Activated CD4-positive, alpha-beta T cell treated with anti-CD3 and anti-CD28 coated beads, Interleukin-2, amount 10 ng/mL, durations not matched to agents 24 days and 14 days (primary cell): ENCODE data around the gene HPN. TPM values are rescaled to one million over a fixed set of nuclear protein-coding genes. Genes with fewer than 3 reads are reported as not detected.

Experiments used
- total RNA-seq: library from RNA; stranded (reverse); gene quantifications from 2 replicates; pipeline ENCODE4 v1.2.3, GENCODE V29; 2022

The HPN gene
- total RNA-seq, 1 donor from 2014 or later = 0.09 TPM

Other genes starting within 250 kb of the HPN start
- 3.6 and 4.4 TPM in 2 replicates for gene ZNF30, start 114.8 kb upstream of the HPN start, total RNA-seq
- 5.0 and 5.8 TPM in 2 replicates for gene ZNF792, start 77.5 kb upstream of the HPN start, total RNA-seq
- gene GRAMD1A, start 41.4 kb upstream of the HPN start, total RNA-seq = 160 and 176 TPM in 2 replicates
- gene SCN1B, start 11.3 kb upstream of the HPN start, total RNA-seq = 0.78 and 0.96 TPM in 2 replicates
- not detected in 2 replicates for gene FXYD3, start 74.1 kb downstream of the HPN start, total RNA-seq
- 0.07 and 0.16 TPM in 2 replicates for gene LGI4, start 93.3 kb downstream of the HPN start, total RNA-seq
- gene FXYD1, start 97.1 kb downstream of the HPN start, total RNA-seq = 0.79 TPM in 1 of 2 replicates, not detected in the other
- gene FXYD7, start 101.5 kb downstream of the HPN start, total RNA-seq = 0.23 TPM in 1 of 2 replicates, not detected in the other
- 273 and 286 TPM in 2 replicates for gene FXYD5, start 113.0 kb downstream of the HPN start, total RNA-seq
- not detected in 2 replicates for gene FAM187B, start 187.0 kb downstream of the HPN start, total RNA-seq
- gene LSR, start 207.3 kb downstream of the HPN start, total RNA-seq = 2.2 and 2.8 TPM in 2 replicates
- gene USF2, start 227.2 kb downstream of the HPN start, total RNA-seq = 147 TPM in 2 replicates
- 0.40 TPM in 2 replicates for gene HAMP, start 240.8 kb downstream of the HPN start, total RNA-seq